ENCODE data around the gene TMEM132C. TPM values are rescaled to one million over a fixed set of nuclear protein-coding genes. Genes with fewer than 3 reads are reported as not detected.

The TMEM132C gene
- total and polyA plus RNA-seq, 2 of the 8 experiments (the other 6 are each of a cell fraction or from before 2014, with no cell fraction given), result 0.23 to 0.76 TPM

- no peak for TF ChIP-seq CTCF (IDR thresholded peaks at IDR 0.05; ENCODE audit: control extremely low read depth in 1 of 3, insufficient read depth in 1 of 3, low read depth in 1 of 3, low read length in 3 of 3)
Measured at GRCh38 chr12:128737292-128737966, 470.5 kb downstream of the TMEM132C start (continued).
